Measurements from ENCODE around the gene TRAK2.

DNA sequence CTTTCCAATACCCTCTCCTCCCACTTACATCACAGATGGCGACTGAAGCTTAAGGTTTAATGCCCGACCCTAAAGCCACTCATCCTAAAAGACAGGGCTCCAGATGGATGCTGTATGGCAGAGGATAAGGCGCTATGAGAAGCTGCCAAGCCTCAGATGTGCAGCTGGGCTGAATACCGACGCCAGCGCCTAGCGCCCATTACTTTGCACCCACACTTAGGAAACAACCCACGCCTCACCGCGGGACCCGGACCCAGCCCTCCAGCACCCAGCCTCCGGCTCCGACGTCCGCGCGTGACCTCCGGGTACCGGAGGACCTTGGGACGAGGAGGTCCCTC is 335 bp downstream of the TRAK2 start:
- TF ChIP-seq, protein P1, sequence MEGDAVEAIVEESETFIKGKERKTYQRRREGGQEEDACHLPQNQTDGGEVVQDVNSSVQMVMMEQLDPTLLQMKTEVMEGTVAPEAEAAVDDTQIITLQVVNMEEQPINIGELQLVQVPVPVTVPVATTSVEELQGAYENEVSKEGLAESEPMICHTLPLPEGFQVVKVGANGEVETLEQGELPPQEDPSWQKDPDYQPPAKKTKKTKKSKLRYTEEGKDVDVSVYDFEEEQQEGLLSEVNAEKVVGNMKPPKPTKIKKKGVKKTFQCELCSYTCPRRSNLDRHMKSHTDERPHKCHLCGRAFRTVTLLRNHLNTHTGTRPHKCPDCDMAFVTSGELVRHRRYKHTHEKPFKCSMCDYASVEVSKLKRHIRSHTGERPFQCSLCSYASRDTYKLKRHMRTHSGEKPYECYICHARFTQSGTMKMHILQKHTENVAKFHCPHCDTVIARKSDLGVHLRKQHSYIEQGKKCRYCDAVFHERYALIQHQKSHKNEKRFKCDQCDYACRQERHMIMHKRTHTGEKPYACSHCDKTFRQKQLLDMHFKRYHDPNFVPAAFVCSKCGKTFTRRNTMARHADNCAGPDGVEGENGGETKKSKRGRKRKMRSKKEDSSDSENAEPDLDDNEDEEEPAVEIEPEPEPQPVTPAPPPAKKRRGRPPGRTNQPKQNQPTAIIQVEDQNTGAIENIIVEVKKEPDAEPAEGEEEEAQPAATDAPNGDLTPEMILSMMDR (IDR thresholded peaks at IDR 0.05; ENCODE audit: low read depth, low read length), result no peak
- TF ChIP-seq, protein P2, sequence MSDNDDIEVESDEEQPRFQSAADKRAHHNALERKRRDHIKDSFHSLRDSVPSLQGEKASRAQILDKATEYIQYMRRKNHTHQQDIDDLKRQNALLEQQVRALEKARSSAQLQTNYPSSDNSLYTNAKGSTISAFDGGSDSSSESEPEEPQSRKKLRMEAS (IDR thresholded peaks at IDR 0.05; ENCODE audit: low read depth, low read length), result no peak
